ENCODE results near the gene EFL1. TPM values are rescaled to one million over a fixed set of nuclear protein-coding genes. Genes with fewer than 3 reads are reported as not detected.

The EFL1 gene
- polyA plus RNA-seq, 1 donor (not counting 4 experiments of a cell fraction or from before 2014, with no cell fraction given) = 32.0 TPM

DNA sequence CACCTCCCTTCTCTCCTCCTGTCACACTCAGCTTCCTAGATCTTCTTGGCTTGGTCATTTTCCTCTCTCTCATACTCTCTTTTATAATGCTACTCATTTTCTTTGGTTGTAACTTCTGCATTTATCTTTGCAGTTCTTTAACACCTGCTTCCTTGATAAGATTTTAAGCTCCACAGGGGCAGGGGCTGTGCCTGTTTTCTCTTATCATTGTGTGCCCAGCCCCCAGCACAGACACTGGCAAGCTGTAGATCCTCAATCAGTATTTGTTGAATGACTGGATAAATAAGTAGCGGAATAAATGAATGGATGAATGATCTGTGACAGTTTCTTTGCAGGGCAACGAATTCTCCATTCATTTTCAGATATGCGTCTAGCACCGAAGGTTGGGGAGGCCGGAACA, 152.4 kb downstream of the EFL1 start:
- no peak overlapping the region for H3K4me3 ChIP-seq (ENCODE audit: control insufficient read depth in 2 of 3, extremely low read depth in 1 of 3, insufficient read depth in 2 of 3, low read depth in 1 of 3, low read length in 3 of 3)
- H3K27ac ChIP-seq (ENCODE audit: control insufficient read depth, insufficient read depth, low read length) = no peak overlapping the region
- FAIRE-seq (no peak), DNase-seq (ENCODE audit: low read depth, low spot score) (no peak)
- H3K9me1 ChIP-seq (ENCODE audit: control insufficient read depth, extremely low read depth, insufficient read depth, low read length) = no peaks in the 10 kb centered on the region
- no peak overlapping the region for H3K9ac ChIP-seq (ENCODE audit: control insufficient read depth, extremely low read depth, insufficient read depth, low read length)
- H3K9me3 ChIP-seq (ENCODE audit: control insufficient read depth, low read depth, low read length) = no peaks in the 10 kb centered on the region
- TF ChIP-seq EZH2 (IDR thresholded peaks at IDR 0.05; ENCODE audit: low read length) = no peak
- TF ChIP-seq, protein P1, sequence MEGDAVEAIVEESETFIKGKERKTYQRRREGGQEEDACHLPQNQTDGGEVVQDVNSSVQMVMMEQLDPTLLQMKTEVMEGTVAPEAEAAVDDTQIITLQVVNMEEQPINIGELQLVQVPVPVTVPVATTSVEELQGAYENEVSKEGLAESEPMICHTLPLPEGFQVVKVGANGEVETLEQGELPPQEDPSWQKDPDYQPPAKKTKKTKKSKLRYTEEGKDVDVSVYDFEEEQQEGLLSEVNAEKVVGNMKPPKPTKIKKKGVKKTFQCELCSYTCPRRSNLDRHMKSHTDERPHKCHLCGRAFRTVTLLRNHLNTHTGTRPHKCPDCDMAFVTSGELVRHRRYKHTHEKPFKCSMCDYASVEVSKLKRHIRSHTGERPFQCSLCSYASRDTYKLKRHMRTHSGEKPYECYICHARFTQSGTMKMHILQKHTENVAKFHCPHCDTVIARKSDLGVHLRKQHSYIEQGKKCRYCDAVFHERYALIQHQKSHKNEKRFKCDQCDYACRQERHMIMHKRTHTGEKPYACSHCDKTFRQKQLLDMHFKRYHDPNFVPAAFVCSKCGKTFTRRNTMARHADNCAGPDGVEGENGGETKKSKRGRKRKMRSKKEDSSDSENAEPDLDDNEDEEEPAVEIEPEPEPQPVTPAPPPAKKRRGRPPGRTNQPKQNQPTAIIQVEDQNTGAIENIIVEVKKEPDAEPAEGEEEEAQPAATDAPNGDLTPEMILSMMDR (optimal IDR thresholded peaks at IDR 0.05 in 1 of 3, IDR thresholded peaks at IDR 0.05 in 1 of 3, conservative IDR thresholded peaks at IDR 0.05 in 1 of 3; ENCODE audit: extremely low read depth in 1 of 3, insufficient read depth in 2 of 3, low read length in 3 of 3) = no peak
- no peaks in the 10 kb centered on the region for H3K36me3 ChIP-seq (ENCODE audit: control insufficient read depth in 2 of 2, extremely low read depth in 1 of 2, insufficient read depth in 2 of 2, low read length in 2 of 2)
- no peak overlapping the region for H2AFZ ChIP-seq (ENCODE audit: control insufficient read depth, low read length)
- H3K27me3 ChIP-seq (ENCODE audit: control insufficient read depth, extremely low read depth, insufficient read depth, low read length) = no peaks in the 10 kb centered on the region
- H3K4me2 ChIP-seq (ENCODE audit: control insufficient read depth, extremely low read depth, insufficient read depth, low read depth, low read length) = no peak overlapping the region
- no peaks in the 10 kb centered on the region for H4K20me1 ChIP-seq (ENCODE audit: control insufficient read depth, extremely low read depth, insufficient read depth, low read length)
- H3K79me2 ChIP-seq (ENCODE audit: control insufficient read depth, insufficient read depth, low read length) = no peaks in the 10 kb centered on the region
- dilution Hi-C loops (cut with MboI; ENCODE audit: extremely low pct_ligation_motif_present, low sequenced_read_pairs) = no loop called here
- peaks cover 7% of the 10 kb centered on the region for H3K4me1 ChIP-seq (ENCODE audit: control insufficient read depth, extremely low read depth, insufficient read depth, low read length)

DNA sequence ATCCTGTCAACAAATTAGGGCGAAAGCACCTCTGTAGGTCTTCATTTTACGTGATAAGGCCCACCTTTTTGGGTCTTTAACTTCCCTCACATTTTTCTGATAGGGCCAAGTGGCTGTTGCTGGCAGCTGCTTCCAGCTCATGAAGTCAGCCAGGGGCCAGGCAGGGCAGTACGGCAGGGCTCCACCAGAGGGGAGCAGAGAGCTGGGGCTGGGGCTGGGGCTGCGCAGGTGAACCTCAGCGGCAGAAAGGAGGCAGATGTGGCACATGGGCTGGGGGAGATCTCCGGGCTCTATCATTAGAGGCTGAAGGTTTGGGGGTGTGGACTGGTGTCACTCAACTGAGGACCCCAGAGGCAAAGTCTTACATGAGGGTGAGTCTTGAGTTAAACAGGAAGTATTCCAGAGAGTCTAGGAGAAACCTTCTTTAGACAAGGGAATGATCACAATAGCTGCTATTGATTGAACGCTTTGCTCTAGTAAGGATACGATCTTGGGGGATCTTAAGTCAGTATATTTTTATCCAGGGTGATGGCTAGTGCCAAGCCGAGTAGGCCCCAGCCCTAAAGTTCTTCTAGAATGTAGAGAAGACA, 153.9 kb downstream of the EFL1 start:
- H2AFZ ChIP-seq (ENCODE audit: control insufficient read depth, low read length) = no peak overlapping the region
- H3K4me2 ChIP-seq (ENCODE audit: control insufficient read depth, extremely low read depth, insufficient read depth, low read depth, low read length) = no peak overlapping the region
- DNase-seq (ENCODE audit: low read depth, low spot score) = no peak
- dilution Hi-C loops (cut with MboI; ENCODE audit: extremely low pct_ligation_motif_present, low sequenced_read_pairs) = no loop called here
- H3K9me1 ChIP-seq (ENCODE audit: control insufficient read depth, extremely low read depth, insufficient read depth, low read length) = no peaks in the 10 kb centered on the region
- no peak overlapping the region for H3K4me3 ChIP-seq (ENCODE audit: control insufficient read depth in 2 of 3, extremely low read depth in 1 of 3, insufficient read depth in 2 of 3, low read depth in 1 of 3, low read length in 3 of 3)
- no peak overlapping the region for H3K9ac ChIP-seq (ENCODE audit: control insufficient read depth, extremely low read depth, insufficient read depth, low read length)
- TF ChIP-seq EZH2 (IDR thresholded peaks at IDR 0.05; ENCODE audit: low read length) = no peak
- TF ChIP-seq, protein P1 (optimal IDR thresholded peaks at IDR 0.05 in 1 of 3, IDR thresholded peaks at IDR 0.05 in 1 of 3, conservative IDR thresholded peaks at IDR 0.05 in 1 of 3; ENCODE audit: extremely low read depth in 1 of 3, insufficient read depth in 2 of 3, low read length in 3 of 3) = peak; percentile 87 to 98 (median 89)
- no peaks in the 10 kb centered on the region for H3K9me3 ChIP-seq (ENCODE audit: control insufficient read depth, low read depth, low read length)
- H4K20me1 ChIP-seq (ENCODE audit: control insufficient read depth, extremely low read depth, insufficient read depth, low read length) = no peaks in the 10 kb centered on the region
- no peak overlapping the region for H3K27ac ChIP-seq (ENCODE audit: control insufficient read depth, insufficient read depth, low read length)
- H3K79me2 ChIP-seq (ENCODE audit: control insufficient read depth, insufficient read depth, low read length) = no peaks in the 10 kb centered on the region
- FAIRE-seq = peak; percentile 62
- no peaks in the 10 kb centered on the region for H3K36me3 ChIP-seq (ENCODE audit: control insufficient read depth in 2 of 2, extremely low read depth in 1 of 2, insufficient read depth in 2 of 2, low read length in 2 of 2)
- peaks cover 7% of the 10 kb centered on the region for H3K4me1 ChIP-seq (ENCODE audit: control insufficient read depth, extremely low read depth, insufficient read depth, low read length)
- no peaks in the 10 kb centered on the region for H3K27me3 ChIP-seq (ENCODE audit: control insufficient read depth, extremely low read depth, insufficient read depth, low read length)
